Loucy (cell line): ENCODE data around the gene GABRG3.

ENCODE experiments used
- CTCF ChIP-seq: fragments of 200-600 bp; sonication (generic); conservative IDR thresholded peaks from 2 replicates; pipeline ENCODE4 v1.5.1; 2014; ENCODE audit warnings: mild to moderate bottlenecking, antibody characterized with exemption, low read length
- EZH2phosphoT487 ChIP-seq: fragments of 200-600 bp; IDR thresholded peaks from 2 replicates; pipeline ENCODE4 v1.6.1; 2018; ENCODE audit warnings: antibody characterized with exemption, mild to moderate bottlenecking, moderate library complexity, borderline replicate concordance

- TF ChIP-seq CTCF (no peak), EZH2phosphoT487 (no peak)
Measured at GRCh38 chr15:27529399-27529798, 558.4 kb downstream of the GABRG3 start.
